ENCODE results near the gene INTS13. TPM values are rescaled to one million over a fixed set of nuclear protein-coding genes. Genes with fewer than 3 reads are reported as not detected.

Gene INTS13
- total RNA-seq = 10 to 100 TPM; 58.7 to 64.5 TPM
- 22.3 TPM for polyA plus RNA-seq

GRCh38 chr12:26937863-26938700 is at the start of gene INTS13, which contains the start of gene FGFR1OP2:
INTS13 (minus strand) TSS chr12:26937981; CDS start chr12:26936803, 1,178 bp downstream.
FGFR1OP2 (plus strand) TSS chr12:26938470; CDS start chr12:26954159, 15,689 bp downstream.
- Mint-ChIP-seq H3K9me3 (no peaks in the 10 kb centered on the region), H3K27me3 (peaks cover 0 to 2% of the 10 kb centered on the region in 2 donors), H3K36me3 (peaks cover 0 to 26% (median 2%) of the 10 kb centered on the region in 3 donors), H3K27ac (peak within 1 kb of the TSS; percentile 88 to 100 (median 97)), H3K4me1 (peaks cover 74 to 86% (median 75%) of the 10 kb centered on the region in 3 donors), H3K4me3 (peak within 1 kb of the TSS; percentile 95 to 99 (median 98))
- peak; percentile 94 to 98 (median 96) for DNase-seq
- H3K4me3 ChIP-seq (ENCODE audit: low read length) = peak within 1 kb of the TSS; percentile 87
- H3K27me3 ChIP-seq (ENCODE audit: insufficient read depth, low read length, poor library complexity, severe bottlenecking) = no peaks in the 10 kb centered on the region
- ChIA-PET CTCF (interaction anchor here (0.9 to 1.0 kb wide), 2 partner anchors 53 to 76 kb away, joined by 4 to 5 read pairs; partner anchors contain the start of gene TM7SF3), POLR2A (interaction anchor here (1.0 to 1.2 kb wide), 3 partner anchors 15 to 105 kb away, joined by 3 to 5 read pairs (median 4); partner anchors contain the start of genes ITPR2 and MED21)
- H3K9me3 ChIP-seq (ENCODE audit: low read length) = no peaks in the 10 kb centered on the region
- peaks cover 51% of the 10 kb centered on the region for H3K4me1 ChIP-seq (ENCODE audit: insufficient read depth, low read length)
- H3K36me3 ChIP-seq (ENCODE audit: insufficient read depth, low read length) = no peaks in the 10 kb centered on the region
- H3K27ac ChIP-seq (ENCODE audit: low read depth, low read length) = peak within 1 kb of the TSS; percentile 91

GRCh38 chr12:26982866-26983265 is 45.1 kb upstream of the INTS13 start:
- Histone ChIP-seq H3K4me1 (ENCODE audit: insufficient read depth, low read length) (no peaks in the 10 kb centered on the region), H3K27me3 (ENCODE audit: insufficient read depth, low read length, poor library complexity, severe bottlenecking) (no peaks in the 10 kb centered on the region), H3K27ac (ENCODE audit: low read depth, low read length) (no peak overlapping the region), H3K4me3 (ENCODE audit: low read length) (no peak overlapping the region), H3K9me3 (ENCODE audit: low read length) (no peaks in the 10 kb centered on the region), H3K36me3 (ENCODE audit: insufficient read depth, low read length) (peaks cover 9% of the 10 kb centered on the region)
- H3K27ac Mint-ChIP-seq = no peak overlapping the region
- DNase-seq = no peak
- POLR2A ChIA-PET = interaction anchor here (0.5 kb wide), 1 partner anchor 324 kb away, joined by 3 read pairs; no protein-coding TSS in a partner anchor
- peaks cover 7 to 13% (median 10%) of the 10 kb centered on the region in 3 donors for H3K4me1 Mint-ChIP-seq
- no peak overlapping the region for H3K4me3 Mint-ChIP-seq
- H3K9me3 Mint-ChIP-seq = no peaks in the 10 kb centered on the region
- CTCF ChIA-PET = no interaction called here
- no peaks in the 10 kb centered on the region for H3K27me3 Mint-ChIP-seq
- H3K36me3 Mint-ChIP-seq = peaks cover 27 to 68% (median 44%) of the 10 kb centered on the region in 3 donors

- Histone ChIP-seq H3K27ac (ENCODE audit: low read depth, low read length) (no peak overlapping the region), H3K36me3 (ENCODE audit: insufficient read depth, low read length) (peaks cover 9% of the 10 kb centered on the region), H3K4me1 (ENCODE audit: insufficient read depth, low read length) (no peaks in the 10 kb centered on the region), H3K27me3 (ENCODE audit: insufficient read depth, low read length, poor library complexity, severe bottlenecking) (no peaks in the 10 kb centered on the region), H3K4me3 (ENCODE audit: low read length) (no peak overlapping the region), H3K9me3 (ENCODE audit: low read length) (no peaks in the 10 kb centered on the region)
- no peaks in the 10 kb centered on the region for H3K27me3 Mint-ChIP-seq
- H3K4me1 Mint-ChIP-seq = peaks cover 5 to 13% (median 9%) of the 10 kb centered on the region in 3 donors
- peaks cover 11 to 71% (median 35%) of the 10 kb centered on the region in 3 donors for H3K36me3 Mint-ChIP-seq
- no peak overlapping the region for H3K4me3 Mint-ChIP-seq
- ChIA-PET CTCF (no interaction called here), POLR2A (no interaction called here)
- no peak for DNase-seq
- no peaks in the 10 kb centered on the region for H3K9me3 Mint-ChIP-seq
- peak overlapping the region in 1 of 8 donors; percentile 26 for H3K27ac Mint-ChIP-seq
Observed at GRCh38 chr12:26979733-26980132, 42.0 kb upstream of the INTS13 start.

- POLR2A ChIA-PET = interaction anchor here (0.5 kb wide), 1 partner anchor 36 kb away, joined by 3 read pairs; no protein-coding TSS in a partner anchor
- H3K9me3 ChIP-seq (ENCODE audit: low read length) = no peaks in the 10 kb centered on the region
- DNase-seq = no peak
- H3K27ac ChIP-seq (ENCODE audit: low read depth, low read length) = no peak overlapping the region
- Mint-ChIP-seq H3K36me3 (peaks cover 9 to 75% (median 36%) of the 10 kb centered on the region in 3 donors), H3K27ac (peak overlapping the region in 3 of 8 donors; percentile 32 to 84 (median 41)), H3K27me3 (no peaks in the 10 kb centered on the region), H3K9me3 (no peaks in the 10 kb centered on the region), H3K4me1 (peaks cover 0 to 7% (median 5%) of the 10 kb centered on the region in 3 donors), H3K4me3 (no peak overlapping the region)
- no peaks in the 10 kb centered on the region for H3K4me1 ChIP-seq (ENCODE audit: insufficient read depth, low read length)
- H3K4me3 ChIP-seq (ENCODE audit: low read length) = no peak overlapping the region
- H3K27me3 ChIP-seq (ENCODE audit: insufficient read depth, low read length, poor library complexity, severe bottlenecking) = no peaks in the 10 kb centered on the region
- CTCF ChIA-PET = no interaction called here
- H3K36me3 ChIP-seq (ENCODE audit: insufficient read depth, low read length) = peaks cover 9% of the 10 kb centered on the region
Observed at GRCh38 chr12:26978801-26979200, 41.0 kb upstream of the INTS13 start.

GRCh38 chr12:26976687-26977086 is 38.9 kb upstream of the INTS13 start:
- no peak overlapping the region for H3K4me3 ChIP-seq (ENCODE audit: low read length)
- Mint-ChIP-seq H3K4me3 (no peak overlapping the region), H3K9me3 (no peaks in the 10 kb centered on the region), H3K4me1 (peaks cover 6 to 10% (median 9%) of the 10 kb centered on the region in 3 donors), H3K36me3 (peaks cover 0 to 64% (median 30%) of the 10 kb centered on the region in 3 donors), H3K27me3 (no peaks in the 10 kb centered on the region), H3K27ac (peak overlapping the region in 6 of 8 donors; percentile 9 to 76 (median 33))
- H3K27ac ChIP-seq (ENCODE audit: low read depth, low read length) = no peak overlapping the region
- peaks cover 8% of the 10 kb centered on the region for H3K4me1 ChIP-seq (ENCODE audit: insufficient read depth, low read length)
- H3K36me3 ChIP-seq (ENCODE audit: insufficient read depth, low read length) = peaks cover 5% of the 10 kb centered on the region
- no peak for DNase-seq
- H3K27me3 ChIP-seq (ENCODE audit: insufficient read depth, low read length, poor library complexity, severe bottlenecking) = no peaks in the 10 kb centered on the region
- H3K9me3 ChIP-seq (ENCODE audit: low read length) = no peaks in the 10 kb centered on the region
- ChIA-PET CTCF (no interaction called here), POLR2A (no interaction called here)

- Histone ChIP-seq H3K27me3 (ENCODE audit: insufficient read depth, low read length, poor library complexity, severe bottlenecking) (no peaks in the 10 kb centered on the region), H3K4me3 (ENCODE audit: low read length) (no peak overlapping the region), H3K4me1 (ENCODE audit: insufficient read depth, low read length) (peaks cover 21% of the 10 kb centered on the region), H3K9me3 (ENCODE audit: low read length) (no peaks in the 10 kb centered on the region), H3K36me3 (ENCODE audit: insufficient read depth, low read length) (peaks cover under 1% of the 10 kb centered on the region), H3K27ac (ENCODE audit: low read depth, low read length) (no peak overlapping the region)
- POLR2A ChIA-PET = interaction anchor here (0.8 to 1.4 kb wide), 3 partner anchors 9 to 42 kb away, joined by 3 to 4 read pairs (median 3); partner anchors contain the start of gene TM7SF3
- CTCF ChIA-PET = interaction anchor here (0.5 to 1.8 kb wide), 7 partner anchors 13 to 230 kb away, joined by 3 to 8 read pairs (median 4); partner anchors contain the start of gene TM7SF3
- Mint-ChIP-seq H3K9me3 (no peaks in the 10 kb centered on the region), H3K27ac (peak overlapping the region; percentile 17 to 90 (median 84)), H3K27me3 (no peaks in the 10 kb centered on the region), H3K4me3 (peak overlapping the region; percentile 2 to 52 (median 40)), H3K4me1 (peaks cover 23 to 29% (median 24%) of the 10 kb centered on the region in 3 donors), H3K36me3 (peaks cover 0 to 54% (median 26%) of the 10 kb centered on the region in 3 donors)
- peak; percentile 37 to 79 (median 48) for DNase-seq
Observed at GRCh38 chr12:26971963-26972362, 34.2 kb upstream of the INTS13 start.

GRCh38 chr12:26970136-26970535 is 32.4 kb upstream of the INTS13 start:
- H3K4me3 Mint-ChIP-seq = no peak overlapping the region
- CTCF ChIA-PET = no interaction called here
- no peaks in the 10 kb centered on the region for H3K9me3 Mint-ChIP-seq
- H3K4me1 Mint-ChIP-seq = peaks cover 20 to 25% (median 24%) of the 10 kb centered on the region in 3 donors
- POLR2A ChIA-PET = no interaction called here
- peaks cover 0 to 47% (median 16%) of the 10 kb centered on the region in 3 donors for H3K36me3 Mint-ChIP-seq
- H3K27me3 Mint-ChIP-seq = no peaks in the 10 kb centered on the region
- H3K27me3 ChIP-seq (ENCODE audit: insufficient read depth, low read length, poor library complexity, severe bottlenecking) = no peaks in the 10 kb centered on the region
- H3K4me1 ChIP-seq (ENCODE audit: insufficient read depth, low read length) = peaks cover 21% of the 10 kb centered on the region
- no peak overlapping the region for H3K27ac ChIP-seq (ENCODE audit: low read depth, low read length)
- no peaks in the 10 kb centered on the region for H3K9me3 ChIP-seq (ENCODE audit: low read length)
- H3K36me3 ChIP-seq (ENCODE audit: insufficient read depth, low read length) = peaks cover 5% of the 10 kb centered on the region
- no peak for DNase-seq
- peak overlapping the region; percentile 15 to 75 (median 48) for H3K27ac Mint-ChIP-seq
- H3K4me3 ChIP-seq (ENCODE audit: low read length) = no peak overlapping the region

- no peak overlapping the region for H3K4me3 Mint-ChIP-seq
- H3K4me3 ChIP-seq (ENCODE audit: low read length) = no peak overlapping the region
- H3K9me3 Mint-ChIP-seq = no peaks in the 10 kb centered on the region
- H3K4me1 Mint-ChIP-seq = peaks cover 18 to 24% (median 23%) of the 10 kb centered on the region in 3 donors
- POLR2A ChIA-PET = no interaction called here
- no peak overlapping the region for H3K27ac ChIP-seq (ENCODE audit: low read depth, low read length)
- no peak for DNase-seq
- H3K36me3 Mint-ChIP-seq = peaks cover 4 to 60% (median 19%) of the 10 kb centered on the region in 3 donors
- H3K9me3 ChIP-seq (ENCODE audit: low read length) = no peaks in the 10 kb centered on the region
- H3K27me3 ChIP-seq (ENCODE audit: insufficient read depth, low read length, poor library complexity, severe bottlenecking) = no peaks in the 10 kb centered on the region
- CTCF ChIA-PET = no interaction called here
- peaks cover 19% of the 10 kb centered on the region for H3K36me3 ChIP-seq (ENCODE audit: insufficient read depth, low read length)
- peaks cover 15% of the 10 kb centered on the region for H3K4me1 ChIP-seq (ENCODE audit: insufficient read depth, low read length)
- H3K27ac Mint-ChIP-seq = no peak overlapping the region
- H3K27me3 Mint-ChIP-seq = no peaks in the 10 kb centered on the region
Observed at GRCh38 chr12:26966842-26967241, 29.1 kb upstream of the INTS13 start.

All from CD8-positive, alpha-beta memory T cell (primary cell).